GM12872 (cell line): ENCODE data around the gene BTBD9.

Source experiments
- CTCF ChIP-seq: IDR thresholded peaks from 3 replicates; pipeline ENCODE4 v1.5.1; 2011; ENCODE audit warnings: low read depth, mild to moderate bottlenecking, low read length, moderate library complexity; ENCODE audit not compliant: insufficient read depth

BTBD9 gene

GRCh38 chr6:38323216-38323615, 316.5 kb downstream of the BTBD9 start:
- no peak for TF ChIP-seq CTCF

GRCh38 chr6:38322138-38322537, 317.6 kb downstream of the BTBD9 start:
- TF ChIP-seq CTCF: no peak

DNA sequence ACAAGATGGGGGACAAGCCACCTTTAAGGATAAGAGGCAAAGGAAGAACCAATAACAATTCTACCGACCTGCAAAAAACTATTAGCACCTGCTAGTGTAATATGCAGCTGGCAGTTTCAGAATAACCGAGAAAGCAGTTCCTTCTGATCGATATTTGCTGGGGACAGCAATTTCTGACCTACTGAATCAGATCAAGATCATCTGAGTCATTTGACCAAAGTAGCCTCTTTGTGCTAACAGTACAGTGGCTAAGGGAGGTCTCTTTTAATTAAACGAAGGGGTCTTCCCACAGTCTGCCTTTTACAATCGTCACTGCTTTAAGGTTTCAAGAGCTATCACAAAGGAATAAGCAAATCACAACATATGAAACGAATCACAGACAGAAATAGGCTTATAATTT, 318.9 kb downstream of the BTBD9 start:
- TF ChIP-seq CTCF: no peak

GRCh38 chr6:38320358-38320757, 319.4 kb downstream of the BTBD9 start:
- no peak for TF ChIP-seq CTCF

GRCh38 chr6:38319256-38320212, 320.2 kb downstream of the BTBD9 start:
- TF ChIP-seq CTCF: no peak

DNA sequence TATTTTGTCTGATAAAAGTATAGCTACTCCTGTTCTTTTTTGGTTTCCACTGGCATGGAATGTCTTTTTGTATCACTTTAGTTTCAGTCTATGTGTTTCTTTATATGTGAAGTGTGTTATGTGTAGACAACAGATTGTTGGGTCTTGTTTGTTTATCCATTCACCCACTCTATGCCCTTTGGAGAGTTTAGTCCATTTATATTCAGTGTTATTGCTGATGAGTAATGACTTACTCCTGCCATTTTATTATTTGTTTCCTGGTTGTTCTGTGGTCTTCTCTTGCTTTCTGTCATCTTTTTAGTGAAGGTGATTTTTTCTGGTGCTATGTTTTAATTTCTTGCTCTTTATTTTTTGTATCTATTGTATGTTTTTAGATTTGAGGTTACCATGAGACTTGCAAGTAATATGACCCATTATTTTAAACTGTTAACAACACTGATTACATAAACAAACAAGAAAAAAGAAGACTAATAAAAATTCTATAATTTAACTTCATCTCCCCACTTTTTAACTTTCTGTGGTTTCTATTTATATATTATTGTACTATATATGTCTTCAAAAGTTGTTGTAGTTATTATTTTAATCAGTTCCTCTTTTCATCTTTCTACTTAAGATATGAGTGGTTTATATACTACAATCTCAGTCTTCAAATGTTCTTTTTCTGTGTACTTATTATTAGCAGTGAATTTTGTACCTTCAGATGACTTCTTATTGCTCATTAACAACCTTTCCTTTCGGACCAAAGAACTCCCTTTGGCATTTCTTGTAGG, 323.4 kb downstream of the BTBD9 start:
- TF ChIP-seq CTCF: no peak

- no peak for TF ChIP-seq CTCF
These were observed 328.5 kb downstream of the BTBD9 start for GRCh38 chr6:38311201-38311600.
